BJ (cell line): ENCODE data around the gene CD84. TPM values are rescaled to one million over a fixed set of nuclear protein-coding genes. Genes with fewer than 3 reads are reported as not detected.

ENCODE experiments used
- CTCF ChIA-PET: fragments of 350-600 bp; formaldehyde crosslinking; extraction: SDS; loops from one replicate; lab custom pipeline; 2021; ENCODE audit warnings: antibody characterized with exemption, inconsistent platforms; lab: Yijun Ruan, JAX
- POLR2A ChIA-PET: fragments of 300-600 bp; sonication (Branson Sonifier 250); formaldehyde crosslinking; extraction: SDS; loops from one replicate; lab custom pipeline; 2021; ENCODE audit warnings: antibody characterized with exemption; lab: Charles Lee
- DNase-seq: peaks from one replicate; pipeline ENCODE4 v3.0.0-alpha.2; 2011; ENCODE audit warnings: low read depth
- H3K27me3 ChIP-seq: 2 replicates; pipeline ENCODE4 v1.6.0; 2011; ENCODE audit warnings: low read length; ENCODE audit not compliant: control insufficient read depth, insufficient read depth
- H3K36me3 ChIP-seq: 2 replicates; pipeline ENCODE4 v1.5.1; 2011; ENCODE audit warnings: low read length; ENCODE audit not compliant: control insufficient read depth, insufficient read depth
- H3K4me3 ChIP-seq: 2 replicates; pipeline ENCODE4 v1.5.1; 2011; ENCODE audit warnings: low read depth, mild to moderate bottlenecking, control low read depth, low read length
- CTCF ChIP-seq: IDR thresholded peaks from 2 replicates; pipeline ENCODE4 v1.5.1; 2011; ENCODE audit warnings: low read depth, mild to moderate bottlenecking, control low read depth, inconsistent platforms, low read length, moderate library complexity; ENCODE audit not compliant: insufficient read depth
- polyA plus RNA-seq: library from polyadenylated mRNA; depleted of rRNA; stranded (reverse); fragments of >200 nt; gene quantifications from 2 replicates; pipeline ENCODE4 v1.2.3, GENCODE V29; 2011

CD84 gene
- polyA plus RNA-seq, 1 experiment = not detected

GRCh38 chr1:160605792-160606479, 26.6 kb upstream of the CD84 start:
- H3K36me3 ChIP-seq = no peaks in the 10 kb centered on the region
- peaks cover 2% of the 10 kb centered on the region; the same call in 1 of the 2 replicates for H3K27me3 ChIP-seq
- ChIA-PET POLR2A (no interaction called here), CTCF (interaction anchor here (3.6 kb wide), 1 partner anchor 177 kb away, joined by 16 read pairs; no protein-coding TSS in a partner anchor)
- H3K4me3 ChIP-seq = no peak overlapping the region
- no peak for DNase-seq
- no peak for TF ChIP-seq CTCF

DNA sequence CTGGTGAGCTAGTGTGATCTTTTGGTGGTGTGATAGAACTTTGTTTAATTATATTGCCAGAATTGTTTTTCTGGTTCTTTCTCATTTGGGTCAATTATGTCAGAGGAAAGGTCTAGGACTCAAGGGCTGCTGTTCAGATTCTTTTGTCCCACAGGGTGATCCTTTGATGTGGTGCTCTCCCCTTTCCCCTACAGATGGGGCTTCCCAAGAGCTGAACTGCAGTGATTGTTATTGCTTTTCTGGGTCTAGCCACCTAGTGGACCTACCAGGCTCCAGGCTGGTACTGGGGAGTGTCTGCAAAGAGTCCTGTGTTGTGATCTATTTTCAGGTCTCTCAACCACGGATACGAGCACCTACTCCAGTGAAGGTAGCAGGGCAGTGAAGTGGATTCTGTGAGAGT, 25.9 kb upstream of the CD84 start:
- POLR2A ChIA-PET = no interaction called here
- Histone ChIP-seq H3K27me3 (peaks cover 2% of the 10 kb centered on the region; the same call in 1 of the 2 replicates), H3K4me3 (no peak overlapping the region), H3K36me3 (no peaks in the 10 kb centered on the region)
- CTCF ChIA-PET = interaction anchor here (3.6 kb wide), 1 partner anchor 176 kb away, joined by 16 read pairs; no protein-coding TSS in a partner anchor
- TF ChIP-seq CTCF = no peak
- DNase-seq = no peak

GRCh38 chr1:160597705-160598104, 18.4 kb upstream of the CD84 start:
- no peaks in the 10 kb centered on the region for H3K36me3 ChIP-seq
- DNase-seq = no peak
- no peaks in the 10 kb centered on the region for H3K27me3 ChIP-seq
- ChIA-PET POLR2A (no interaction called here), CTCF (no interaction called here)
- H3K4me3 ChIP-seq = no peak overlapping the region
- TF ChIP-seq CTCF = no peak

- ChIA-PET POLR2A (no interaction called here), CTCF (no interaction called here)
- Histone ChIP-seq H3K4me3 (no peak overlapping the region), H3K27me3 (no peaks in the 10 kb centered on the region), H3K36me3 (no peaks in the 10 kb centered on the region)
- no peak for TF ChIP-seq CTCF
- DNase-seq = no peak
These were observed 17.8 kb upstream of the CD84 start for GRCh38 chr1:160597051-160597450.

GRCh38 chr1:160590488-160590887, 11.2 kb upstream of the CD84 start:
- no peak for TF ChIP-seq CTCF
- no peaks in the 10 kb centered on the region for H3K27me3 ChIP-seq
- no peak for DNase-seq
- ChIA-PET POLR2A (no interaction called here), CTCF (interaction anchor here (1.2 kb wide), 1 partner anchor 48 kb away, joined by 3 read pairs; no protein-coding TSS in a partner anchor)
- H3K36me3 ChIP-seq = no peaks in the 10 kb centered on the region
- H3K4me3 ChIP-seq = no peak overlapping the region
